Mesothelial cell of epicardium (in vitro differentiated cells): Measurements from ENCODE around the gene DCP2. TPM values are rescaled to one million over a fixed set of nuclear protein-coding genes. Genes with fewer than 3 reads are reported as not detected.

Source experiments
- DNase-seq, 2 experiments: peaks; one replicate each; pipeline ENCODE4 v3.0.0; 2021; ENCODE audit warnings: low spot score in 2 of 2; ENCODE audit not compliant: unreplicated experiment in 2 of 2
- H3K27ac Mint-ChIP-seq: 2 replicates; pipeline ENCODE4 v1.8.0; 2021; ENCODE audit warnings: mixed read lengths
- H3K27me3 Mint-ChIP-seq: 2 replicates; pipeline ENCODE4 v1.8.0; 2021; ENCODE audit warnings: low read depth, mixed read lengths
- H3K36me3 Mint-ChIP-seq: 2 replicates; pipeline ENCODE4 v1.8.0; 2021; ENCODE audit warnings: mixed read lengths
- H3K4me1 Mint-ChIP-seq: 2 replicates; pipeline ENCODE4 v1.8.0; 2021; ENCODE audit warnings: mixed read lengths
- H3K4me3 Mint-ChIP-seq: 2 replicates; pipeline ENCODE4 v1.8.0; 2021; ENCODE audit warnings: mild to moderate bottlenecking, moderate library complexity, mixed read lengths
- H3K9me3 Mint-ChIP-seq: 2 replicates; pipeline ENCODE4 v1.8.0; 2021; ENCODE audit warnings: mixed read lengths
- total RNA-seq: library from RNA; stranded (reverse); gene quantifications from 3 replicates; pipeline ENCODE4 v1.2.1, GENCODE V29; 2021
- TF ChIP-seq, protein P1 (sequence below): fragments of 200-600 bp; sonication (generic); IDR thresholded peaks from one replicate; pipeline ENCODE4 v1.5.0; 2021; ENCODE audit warnings: antibody characterized with exemption; ENCODE audit not compliant: unreplicated experiment

DCP2 gene
- total RNA-seq, 1 donor from 2014 or later = 88.5 TPM

DNA sequence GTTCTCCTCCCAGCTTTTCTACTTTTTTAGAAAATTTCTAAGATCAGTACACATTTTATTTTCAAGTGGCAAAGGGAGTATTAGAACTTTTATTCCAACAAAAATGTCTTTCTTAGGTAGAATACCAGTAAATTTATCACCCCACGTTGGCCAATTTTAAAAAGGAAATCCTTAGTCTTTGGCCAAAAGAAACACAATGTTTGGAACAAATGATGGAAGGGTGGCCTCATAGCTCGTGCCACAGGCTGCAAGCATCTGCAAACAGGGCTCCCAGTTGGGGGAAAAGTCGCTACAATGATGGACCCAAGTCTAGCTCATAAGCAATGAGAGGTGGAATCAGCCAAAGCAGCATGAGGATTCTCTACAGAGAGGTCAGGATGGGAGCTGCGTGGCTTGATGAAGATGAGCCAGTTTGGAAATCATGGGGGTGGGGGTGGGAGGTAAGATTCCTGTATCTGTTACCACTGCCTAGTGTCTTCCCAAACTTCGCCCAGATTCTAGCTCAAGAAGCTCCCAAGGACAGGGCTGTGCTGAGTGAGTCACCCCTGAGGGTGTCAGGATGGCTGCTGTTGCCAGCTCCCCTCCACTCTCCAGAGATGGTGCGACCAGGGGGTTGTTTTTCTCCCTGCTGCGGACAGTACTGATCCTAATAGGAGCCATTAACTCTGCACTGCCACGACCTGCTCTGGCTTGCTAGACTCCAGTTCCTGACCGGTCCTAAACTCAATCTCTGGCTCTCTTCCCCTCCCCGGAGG lies 75.6 kb downstream of the DCP2 start:
- H3K27me3 Mint-ChIP-seq = peaks cover 2% of the 10 kb centered on the region
- H3K36me3 Mint-ChIP-seq = peaks cover 16% of the 10 kb centered on the region
- H3K4me1 Mint-ChIP-seq = peaks cover 13% of the 10 kb centered on the region
- H3K4me3 Mint-ChIP-seq = no peak overlapping the region
- no peak overlapping the region for H3K27ac Mint-ChIP-seq
- no peak for DNase-seq
- TF ChIP-seq, protein P1, sequence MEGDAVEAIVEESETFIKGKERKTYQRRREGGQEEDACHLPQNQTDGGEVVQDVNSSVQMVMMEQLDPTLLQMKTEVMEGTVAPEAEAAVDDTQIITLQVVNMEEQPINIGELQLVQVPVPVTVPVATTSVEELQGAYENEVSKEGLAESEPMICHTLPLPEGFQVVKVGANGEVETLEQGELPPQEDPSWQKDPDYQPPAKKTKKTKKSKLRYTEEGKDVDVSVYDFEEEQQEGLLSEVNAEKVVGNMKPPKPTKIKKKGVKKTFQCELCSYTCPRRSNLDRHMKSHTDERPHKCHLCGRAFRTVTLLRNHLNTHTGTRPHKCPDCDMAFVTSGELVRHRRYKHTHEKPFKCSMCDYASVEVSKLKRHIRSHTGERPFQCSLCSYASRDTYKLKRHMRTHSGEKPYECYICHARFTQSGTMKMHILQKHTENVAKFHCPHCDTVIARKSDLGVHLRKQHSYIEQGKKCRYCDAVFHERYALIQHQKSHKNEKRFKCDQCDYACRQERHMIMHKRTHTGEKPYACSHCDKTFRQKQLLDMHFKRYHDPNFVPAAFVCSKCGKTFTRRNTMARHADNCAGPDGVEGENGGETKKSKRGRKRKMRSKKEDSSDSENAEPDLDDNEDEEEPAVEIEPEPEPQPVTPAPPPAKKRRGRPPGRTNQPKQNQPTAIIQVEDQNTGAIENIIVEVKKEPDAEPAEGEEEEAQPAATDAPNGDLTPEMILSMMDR = no peak
- no peaks in the 10 kb centered on the region for H3K9me3 Mint-ChIP-seq

DNA sequence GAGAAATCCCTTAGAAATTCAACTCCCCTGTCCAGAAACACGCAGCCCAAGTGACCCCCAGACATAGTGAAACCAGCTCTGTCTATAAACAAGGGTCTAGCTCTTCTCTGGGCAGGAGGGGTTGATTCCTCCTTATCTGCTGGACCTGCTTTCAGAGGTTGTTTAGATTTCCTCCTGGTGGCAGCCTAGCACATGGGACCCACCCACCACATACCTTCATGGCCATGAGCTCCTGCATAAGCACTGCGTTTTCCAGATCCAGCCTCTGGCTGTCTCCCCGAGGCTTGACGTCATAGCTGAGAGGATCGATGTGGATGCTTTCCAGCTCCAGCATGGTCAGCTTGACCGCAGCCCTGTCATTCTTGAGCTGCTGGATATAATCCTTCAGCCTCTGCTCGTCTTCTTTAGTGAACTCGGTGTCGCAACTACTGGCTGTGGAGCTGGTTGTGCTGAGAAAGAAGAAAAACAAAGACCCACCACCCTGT lies 77.0 kb downstream of the DCP2 start:
- Mint-ChIP-seq H3K4me3 (no peak overlapping the region), H3K36me3 (peaks cover 15% of the 10 kb centered on the region), H3K4me1 (peaks cover 7% of the 10 kb centered on the region), H3K27me3 (peaks cover 2% of the 10 kb centered on the region), H3K27ac (no peak overlapping the region), H3K9me3 (no peaks in the 10 kb centered on the region)
- no peak for DNase-seq
- TF ChIP-seq, protein P1 = no peak

GRCh38 chr5:113054899-113055298 lies 78.3 kb downstream of the DCP2 start:
- no peak for DNase-seq
- Mint-ChIP-seq H3K27ac (no peak overlapping the region), H3K4me3 (no peak overlapping the region), H3K9me3 (no peaks in the 10 kb centered on the region), H3K36me3 (peaks cover 11% of the 10 kb centered on the region), H3K4me1 (peaks cover 21% of the 10 kb centered on the region), H3K27me3 (peaks cover 2% of the 10 kb centered on the region)
- TF ChIP-seq, protein P1 = no peak

DNA sequence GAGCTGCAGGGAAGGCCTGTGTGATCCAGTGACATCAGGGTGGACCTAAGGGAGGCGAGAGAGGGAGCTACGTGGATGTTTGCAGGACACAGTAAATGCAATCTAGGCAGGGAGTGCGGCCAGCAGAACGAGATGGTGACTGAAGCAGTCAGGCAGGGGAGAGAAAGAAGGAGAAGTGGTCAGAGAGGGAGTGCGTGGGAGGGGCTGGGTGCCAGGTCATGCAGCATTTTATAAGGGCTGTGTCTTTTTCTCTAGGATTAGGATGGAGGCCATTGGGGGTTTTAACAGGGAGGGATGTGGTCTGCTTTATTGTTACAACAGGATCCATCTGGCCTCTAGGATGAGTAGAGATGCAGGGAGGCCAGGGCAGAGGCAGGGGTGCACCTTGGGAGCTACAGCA lies 80.4 kb downstream of the DCP2 start:
- Mint-ChIP-seq H3K4me3 (no peak overlapping the region), H3K27me3 (peaks cover 2% of the 10 kb centered on the region), H3K27ac (peak overlapping the region; percentile 79), H3K9me3 (no peaks in the 10 kb centered on the region), H3K4me1 (peaks cover 39% of the 10 kb centered on the region), H3K36me3 (peaks cover 8% of the 10 kb centered on the region)
- no peak for DNase-seq
- TF ChIP-seq, protein P1 = no peak

DNA sequence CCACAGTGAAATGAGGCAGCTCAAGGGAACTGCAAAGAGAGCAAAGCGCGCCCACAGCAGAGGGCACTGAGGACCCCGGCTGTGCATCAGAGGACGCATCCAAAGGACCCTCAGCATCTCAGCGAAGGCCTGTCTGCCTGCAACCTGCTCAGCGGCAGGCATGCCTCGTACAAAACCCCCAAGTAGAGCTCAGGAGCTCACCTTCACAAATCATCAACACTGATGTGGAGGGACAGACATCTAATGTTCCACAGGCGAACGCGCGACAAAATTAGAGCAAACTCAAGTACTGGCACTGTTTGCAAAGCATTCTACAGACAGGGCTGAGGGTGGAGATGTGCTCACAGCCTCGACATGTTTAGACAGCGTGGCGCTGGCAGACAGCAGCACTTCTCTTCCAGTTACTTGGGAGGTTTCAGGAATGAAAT lies 81.0 kb downstream of the DCP2 start:
- TF ChIP-seq, protein P1 = no peak
- no peak for DNase-seq
- Mint-ChIP-seq H3K36me3 (peaks cover 7% of the 10 kb centered on the region), H3K27ac (peak overlapping the region; percentile 11), H3K4me1 (peaks cover 45% of the 10 kb centered on the region), H3K27me3 (no peaks in the 10 kb centered on the region), H3K9me3 (no peaks in the 10 kb centered on the region), H3K4me3 (no peak overlapping the region)
